Measurements from ENCODE around the gene MITF.

Gene MITF

GRCh38 chr3:69880069-69880640 lies 140.9 kb downstream of the MITF start:
- no peaks in the 10 kb centered on the region for H3K9me3 ChIP-seq (ENCODE audit: control insufficient read depth, low read length)
- no peak for DNase-seq
- no peak overlapping the region for H3K27ac ChIP-seq (ENCODE audit: insufficient read depth, low read length, poor library complexity, severe bottlenecking)
- no peaks in the 10 kb centered on the region for H3K27me3 ChIP-seq (replicated peaks; ENCODE audit: control insufficient read depth, insufficient read depth, low read length, poor library complexity, severe bottlenecking)
- no peaks in the 10 kb centered on the region for H3K4me1 ChIP-seq (ENCODE audit: control insufficient read depth, insufficient read depth, low read length, poor library complexity, severe bottlenecking)
- H3K36me3 ChIP-seq (ENCODE audit: control insufficient read depth, insufficient read depth, low read length): no peaks in the 10 kb centered on the region
- H3K4me3 ChIP-seq (ENCODE audit: insufficient read depth, low read depth, low read length, poor library complexity, severe bottlenecking): no peak overlapping the region

DNA sequence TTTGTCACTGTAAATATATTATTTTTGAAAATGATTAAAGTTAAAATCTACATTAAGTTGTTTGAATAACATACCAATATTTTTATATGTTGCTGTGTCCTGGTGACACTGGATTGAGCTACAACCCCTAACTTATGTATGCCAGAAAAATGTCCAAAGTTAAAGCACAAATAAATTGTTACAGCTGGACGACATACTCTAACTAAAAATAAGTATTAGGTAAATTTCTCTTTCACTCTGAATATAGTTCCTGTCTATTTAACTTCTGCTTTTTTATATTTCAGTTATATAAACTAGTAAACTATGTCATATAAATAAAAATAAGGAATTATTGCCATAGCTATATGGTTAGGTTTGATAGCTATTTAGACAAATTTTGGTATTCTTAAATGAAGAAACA lies 141.8 kb downstream of the MITF start:
- H3K27me3 ChIP-seq (replicated peaks; ENCODE audit: control insufficient read depth, insufficient read depth, low read length, poor library complexity, severe bottlenecking): no peaks in the 10 kb centered on the region
- no peak for DNase-seq
- no peak overlapping the region for H3K4me3 ChIP-seq (ENCODE audit: insufficient read depth, low read depth, low read length, poor library complexity, severe bottlenecking)
- H3K27ac ChIP-seq (ENCODE audit: insufficient read depth, low read length, poor library complexity, severe bottlenecking): no peak overlapping the region
- no peaks in the 10 kb centered on the region for H3K4me1 ChIP-seq (ENCODE audit: control insufficient read depth, insufficient read depth, low read length, poor library complexity, severe bottlenecking)
- no peaks in the 10 kb centered on the region for H3K36me3 ChIP-seq (ENCODE audit: control insufficient read depth, insufficient read depth, low read length)
- no peaks in the 10 kb centered on the region for H3K9me3 ChIP-seq (ENCODE audit: control insufficient read depth, low read length)

DNA sequence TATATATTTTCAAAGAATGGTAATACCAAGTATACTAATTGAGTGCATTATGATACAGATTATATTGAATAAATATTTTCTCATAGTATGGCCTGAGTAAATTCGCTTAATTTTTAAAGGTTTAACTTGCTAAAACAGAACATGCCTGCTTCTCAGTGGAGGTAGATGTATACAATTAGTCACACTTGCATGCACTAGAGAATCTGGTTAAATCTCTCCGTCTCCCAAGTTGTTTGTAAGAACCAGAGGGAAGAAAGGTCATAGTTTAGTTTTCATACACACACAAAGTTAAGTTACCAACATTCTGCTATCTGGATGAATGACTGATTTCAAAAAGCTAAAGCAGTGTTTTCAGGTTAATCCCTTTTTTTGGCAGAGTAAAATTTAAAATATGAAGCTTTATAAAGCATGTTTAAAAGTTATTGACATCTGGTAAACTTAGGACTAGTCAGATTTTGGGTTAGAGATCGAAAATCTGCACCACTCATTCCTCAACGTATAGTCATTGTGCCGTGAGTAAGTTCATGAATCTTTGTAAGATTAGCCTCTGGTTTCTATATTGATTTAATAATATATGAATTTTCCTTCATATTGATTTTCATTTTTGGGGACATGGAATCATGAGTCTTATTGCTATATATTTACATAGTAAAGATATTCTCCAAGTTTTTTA lies 142.6 kb downstream of the MITF start:
- Histone ChIP-seq H3K4me3 (ENCODE audit: insufficient read depth, low read depth, low read length, poor library complexity, severe bottlenecking) (no peak overlapping the region), H3K27ac (ENCODE audit: insufficient read depth, low read length, poor library complexity, severe bottlenecking) (no peak overlapping the region), H3K9me3 (ENCODE audit: control insufficient read depth, low read length) (no peaks in the 10 kb centered on the region), H3K4me1 (ENCODE audit: control insufficient read depth, insufficient read depth, low read length, poor library complexity, severe bottlenecking) (no peaks in the 10 kb centered on the region), H3K27me3 (replicated peaks; ENCODE audit: control insufficient read depth, insufficient read depth, low read length, poor library complexity, severe bottlenecking) (no peaks in the 10 kb centered on the region), H3K36me3 (ENCODE audit: control insufficient read depth, insufficient read depth, low read length) (no peaks in the 10 kb centered on the region)
- DNase-seq: no peak

DNA sequence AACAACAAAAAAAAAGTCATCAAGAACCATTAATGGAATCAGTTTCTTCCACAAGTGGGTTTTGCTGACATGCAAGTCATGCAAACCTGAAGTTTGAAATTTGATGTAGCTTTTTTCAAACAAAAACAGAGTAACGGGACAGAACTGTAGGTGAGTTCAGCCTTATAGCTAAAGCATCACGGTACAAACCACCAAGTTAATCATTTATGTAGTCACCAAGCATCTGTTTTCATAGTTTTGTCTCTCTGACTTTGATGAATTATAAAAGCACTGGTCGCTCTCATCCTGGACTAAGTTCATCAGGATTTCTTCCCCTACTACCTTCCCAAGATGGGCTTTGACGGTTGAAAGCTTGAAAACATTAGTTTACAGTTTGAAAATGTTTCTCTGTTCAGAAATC lies 143.3 kb downstream of the MITF start:
- Histone ChIP-seq H3K27ac (ENCODE audit: insufficient read depth, low read length, poor library complexity, severe bottlenecking) (no peak overlapping the region), H3K36me3 (ENCODE audit: control insufficient read depth, insufficient read depth, low read length) (no peaks in the 10 kb centered on the region), H3K4me3 (ENCODE audit: insufficient read depth, low read depth, low read length, poor library complexity, severe bottlenecking) (no peak overlapping the region), H3K27me3 (replicated peaks; ENCODE audit: control insufficient read depth, insufficient read depth, low read length, poor library complexity, severe bottlenecking) (no peaks in the 10 kb centered on the region), H3K9me3 (ENCODE audit: control insufficient read depth, low read length) (no peaks in the 10 kb centered on the region), H3K4me1 (ENCODE audit: control insufficient read depth, insufficient read depth, low read length, poor library complexity, severe bottlenecking) (no peaks in the 10 kb centered on the region)
- DNase-seq: no peak

GRCh38 chr3:69888040-69888942 lies 149.0 kb downstream of the MITF start:
- Histone ChIP-seq H3K9me3 (ENCODE audit: control insufficient read depth, low read length) (no peaks in the 10 kb centered on the region), H3K4me3 (ENCODE audit: insufficient read depth, low read depth, low read length, poor library complexity, severe bottlenecking) (no peak overlapping the region), H3K36me3 (ENCODE audit: control insufficient read depth, insufficient read depth, low read length) (no peaks in the 10 kb centered on the region), H3K4me1 (ENCODE audit: control insufficient read depth, insufficient read depth, low read length, poor library complexity, severe bottlenecking) (no peaks in the 10 kb centered on the region), H3K27me3 (replicated peaks; ENCODE audit: control insufficient read depth, insufficient read depth, low read length, poor library complexity, severe bottlenecking) (no peaks in the 10 kb centered on the region), H3K27ac (ENCODE audit: insufficient read depth, low read length, poor library complexity, severe bottlenecking) (no peak overlapping the region)
- no peak for DNase-seq

DNA sequence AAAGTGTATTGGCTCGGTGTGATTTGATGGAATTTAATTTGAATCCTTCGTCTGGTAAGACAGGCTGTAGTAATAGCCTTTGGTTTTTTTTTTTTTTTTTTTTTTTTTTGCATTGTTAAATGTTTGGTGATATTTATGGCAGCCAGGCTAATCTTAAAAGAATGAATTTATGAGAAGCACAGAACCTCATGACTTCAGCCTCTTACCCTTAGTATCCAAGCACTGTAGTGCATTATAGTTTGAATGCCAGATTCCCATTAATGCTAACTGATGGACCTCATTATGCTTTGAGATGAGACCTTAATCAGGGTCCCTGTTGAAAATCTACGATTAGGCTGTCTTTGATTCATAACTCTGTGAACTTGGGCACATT lies 149.7 kb downstream of the MITF start:
- Histone ChIP-seq H3K27ac (ENCODE audit: insufficient read depth, low read length, poor library complexity, severe bottlenecking) (no peak overlapping the region), H3K4me3 (ENCODE audit: insufficient read depth, low read depth, low read length, poor library complexity, severe bottlenecking) (no peak overlapping the region), H3K4me1 (ENCODE audit: control insufficient read depth, insufficient read depth, low read length, poor library complexity, severe bottlenecking) (no peaks in the 10 kb centered on the region), H3K27me3 (replicated peaks; ENCODE audit: control insufficient read depth, insufficient read depth, low read length, poor library complexity, severe bottlenecking) (no peaks in the 10 kb centered on the region), H3K9me3 (ENCODE audit: control insufficient read depth, low read length) (no peaks in the 10 kb centered on the region), H3K36me3 (ENCODE audit: control insufficient read depth, insufficient read depth, low read length) (no peaks in the 10 kb centered on the region)
- no peak for DNase-seq

DNA sequence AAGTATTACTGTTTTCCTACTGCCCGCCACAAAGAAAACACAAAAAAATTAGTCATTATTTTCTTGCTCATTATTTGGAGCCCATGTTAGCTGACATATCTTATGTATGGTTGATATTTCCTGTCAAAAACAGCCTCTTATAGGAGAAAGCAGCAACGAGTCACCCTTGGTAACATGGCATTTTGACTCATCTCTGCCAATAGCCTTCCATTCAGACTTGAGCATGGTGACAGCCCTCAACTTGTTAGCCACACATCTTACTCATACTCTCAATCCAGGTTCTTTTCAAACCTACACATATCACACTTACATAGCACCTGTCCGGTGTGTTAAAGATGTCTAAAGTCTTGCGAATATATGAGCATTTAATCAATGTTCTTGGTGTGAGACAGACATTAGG lies 150.8 kb downstream of the MITF start:
- Histone ChIP-seq H3K9me3 (ENCODE audit: control insufficient read depth, low read length) (no peaks in the 10 kb centered on the region), H3K4me3 (ENCODE audit: insufficient read depth, low read depth, low read length, poor library complexity, severe bottlenecking) (no peak overlapping the region), H3K36me3 (ENCODE audit: control insufficient read depth, insufficient read depth, low read length) (no peaks in the 10 kb centered on the region), H3K4me1 (ENCODE audit: control insufficient read depth, insufficient read depth, low read length, poor library complexity, severe bottlenecking) (no peaks in the 10 kb centered on the region), H3K27ac (ENCODE audit: insufficient read depth, low read length, poor library complexity, severe bottlenecking) (no peak overlapping the region), H3K27me3 (replicated peaks; ENCODE audit: control insufficient read depth, insufficient read depth, low read length, poor library complexity, severe bottlenecking) (no peaks in the 10 kb centered on the region)
- no peak for DNase-seq

DNA sequence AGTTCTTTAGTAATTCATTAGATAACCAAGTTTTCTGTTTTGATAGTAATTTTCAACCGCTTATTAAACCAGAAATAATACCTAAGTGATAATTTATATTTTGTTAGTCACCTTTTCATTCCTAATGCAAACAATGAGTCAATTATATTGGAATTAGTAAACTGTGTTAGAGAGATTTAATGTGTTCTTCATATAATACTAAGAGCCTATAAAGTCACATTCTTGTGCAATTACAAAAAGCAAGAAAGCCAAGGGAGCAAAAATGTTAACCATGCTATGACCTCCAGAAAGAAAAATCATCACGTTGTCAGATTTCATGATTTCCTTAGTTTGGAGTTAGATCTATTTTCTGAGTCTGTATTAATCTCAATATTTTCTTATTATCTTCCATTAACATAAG lies 151.4 kb downstream of the MITF start:
- H3K27me3 ChIP-seq (replicated peaks; ENCODE audit: control insufficient read depth, insufficient read depth, low read length, poor library complexity, severe bottlenecking): no peaks in the 10 kb centered on the region
- H3K4me3 ChIP-seq (ENCODE audit: insufficient read depth, low read depth, low read length, poor library complexity, severe bottlenecking): no peak overlapping the region
- no peaks in the 10 kb centered on the region for H3K9me3 ChIP-seq (ENCODE audit: control insufficient read depth, low read length)
- DNase-seq: no peak
- H3K36me3 ChIP-seq (ENCODE audit: control insufficient read depth, insufficient read depth, low read length): no peaks in the 10 kb centered on the region
- H3K4me1 ChIP-seq (ENCODE audit: control insufficient read depth, insufficient read depth, low read length, poor library complexity, severe bottlenecking): no peaks in the 10 kb centered on the region
- H3K27ac ChIP-seq (ENCODE audit: insufficient read depth, low read length, poor library complexity, severe bottlenecking): no peak overlapping the region

GRCh38 chr3:69892706-69893105 lies 153.4 kb downstream of the MITF start:
- Histone ChIP-seq H3K4me3 (ENCODE audit: insufficient read depth, low read depth, low read length, poor library complexity, severe bottlenecking) (no peak overlapping the region), H3K9me3 (ENCODE audit: control insufficient read depth, low read length) (no peaks in the 10 kb centered on the region), H3K4me1 (ENCODE audit: control insufficient read depth, insufficient read depth, low read length, poor library complexity, severe bottlenecking) (no peaks in the 10 kb centered on the region), H3K27me3 (replicated peaks; ENCODE audit: control insufficient read depth, insufficient read depth, low read length, poor library complexity, severe bottlenecking) (no peaks in the 10 kb centered on the region), H3K27ac (ENCODE audit: insufficient read depth, low read length, poor library complexity, severe bottlenecking) (no peak overlapping the region), H3K36me3 (ENCODE audit: control insufficient read depth, insufficient read depth, low read length) (no peaks in the 10 kb centered on the region)
- DNase-seq: no peak

DNA sequence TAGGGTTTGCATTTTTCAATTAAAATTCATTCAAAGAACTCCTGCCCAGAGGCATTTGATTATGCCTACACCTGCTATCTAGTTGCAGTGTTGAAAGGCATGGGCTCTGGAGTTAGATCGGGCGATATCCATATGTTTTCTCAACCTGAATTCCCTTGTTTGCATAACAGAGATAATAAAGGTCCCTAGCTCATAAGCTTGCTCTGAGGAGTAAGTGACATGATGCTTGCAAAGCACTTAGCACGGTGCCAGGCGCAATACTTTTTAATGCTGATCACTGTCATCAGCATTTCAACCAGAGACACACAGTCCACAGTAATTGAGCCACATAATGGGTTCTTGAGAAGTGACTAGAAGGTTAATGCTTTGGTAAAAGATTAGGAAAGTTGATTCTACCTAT lies 154.0 kb downstream of the MITF start:
- no peaks in the 10 kb centered on the region for H3K9me3 ChIP-seq (ENCODE audit: control insufficient read depth, low read length)
- H3K4me1 ChIP-seq (ENCODE audit: control insufficient read depth, insufficient read depth, low read length, poor library complexity, severe bottlenecking): no peaks in the 10 kb centered on the region
- no peak overlapping the region for H3K4me3 ChIP-seq (ENCODE audit: insufficient read depth, low read depth, low read length, poor library complexity, severe bottlenecking)
- DNase-seq: no peak
- H3K36me3 ChIP-seq (ENCODE audit: control insufficient read depth, insufficient read depth, low read length): no peaks in the 10 kb centered on the region
- no peak overlapping the region for H3K27ac ChIP-seq (ENCODE audit: insufficient read depth, low read length, poor library complexity, severe bottlenecking)
- no peaks in the 10 kb centered on the region for H3K27me3 ChIP-seq (replicated peaks; ENCODE audit: control insufficient read depth, insufficient read depth, low read length, poor library complexity, severe bottlenecking)

Data from effector memory CD4-positive, alpha-beta T cell (primary cell).